Measurements from ENCODE around the gene RTP5.

GRCh38 chr2:241852981-241853631 lies 16.4 kb upstream of the RTP5 start:
- TF ChIP-seq, protein P1, sequence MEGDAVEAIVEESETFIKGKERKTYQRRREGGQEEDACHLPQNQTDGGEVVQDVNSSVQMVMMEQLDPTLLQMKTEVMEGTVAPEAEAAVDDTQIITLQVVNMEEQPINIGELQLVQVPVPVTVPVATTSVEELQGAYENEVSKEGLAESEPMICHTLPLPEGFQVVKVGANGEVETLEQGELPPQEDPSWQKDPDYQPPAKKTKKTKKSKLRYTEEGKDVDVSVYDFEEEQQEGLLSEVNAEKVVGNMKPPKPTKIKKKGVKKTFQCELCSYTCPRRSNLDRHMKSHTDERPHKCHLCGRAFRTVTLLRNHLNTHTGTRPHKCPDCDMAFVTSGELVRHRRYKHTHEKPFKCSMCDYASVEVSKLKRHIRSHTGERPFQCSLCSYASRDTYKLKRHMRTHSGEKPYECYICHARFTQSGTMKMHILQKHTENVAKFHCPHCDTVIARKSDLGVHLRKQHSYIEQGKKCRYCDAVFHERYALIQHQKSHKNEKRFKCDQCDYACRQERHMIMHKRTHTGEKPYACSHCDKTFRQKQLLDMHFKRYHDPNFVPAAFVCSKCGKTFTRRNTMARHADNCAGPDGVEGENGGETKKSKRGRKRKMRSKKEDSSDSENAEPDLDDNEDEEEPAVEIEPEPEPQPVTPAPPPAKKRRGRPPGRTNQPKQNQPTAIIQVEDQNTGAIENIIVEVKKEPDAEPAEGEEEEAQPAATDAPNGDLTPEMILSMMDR (IDR thresholded peaks at IDR 0.05 in 8 of 11, conservative IDR thresholded peaks at IDR 0.05 in 3 of 11) = no peak
- no peak for TF ChIP-seq POLR2AphosphoS5 (IDR thresholded peaks at IDR 0.05)
